GF-D8 (cell line): ENCODE results near the gene TAP1.
"Not testable (repeated sequence)": the region's sequence is repeated elsewhere in the genome, so short reads cannot be mapped to it uniquely, and the experiment has no call there.

ENCODE experiments used
- DNase-seq: peaks from one replicate; lab custom pipeline; 2025; lab: John Stamatoyannopoulos, UW

The TAP1 gene, protein sequence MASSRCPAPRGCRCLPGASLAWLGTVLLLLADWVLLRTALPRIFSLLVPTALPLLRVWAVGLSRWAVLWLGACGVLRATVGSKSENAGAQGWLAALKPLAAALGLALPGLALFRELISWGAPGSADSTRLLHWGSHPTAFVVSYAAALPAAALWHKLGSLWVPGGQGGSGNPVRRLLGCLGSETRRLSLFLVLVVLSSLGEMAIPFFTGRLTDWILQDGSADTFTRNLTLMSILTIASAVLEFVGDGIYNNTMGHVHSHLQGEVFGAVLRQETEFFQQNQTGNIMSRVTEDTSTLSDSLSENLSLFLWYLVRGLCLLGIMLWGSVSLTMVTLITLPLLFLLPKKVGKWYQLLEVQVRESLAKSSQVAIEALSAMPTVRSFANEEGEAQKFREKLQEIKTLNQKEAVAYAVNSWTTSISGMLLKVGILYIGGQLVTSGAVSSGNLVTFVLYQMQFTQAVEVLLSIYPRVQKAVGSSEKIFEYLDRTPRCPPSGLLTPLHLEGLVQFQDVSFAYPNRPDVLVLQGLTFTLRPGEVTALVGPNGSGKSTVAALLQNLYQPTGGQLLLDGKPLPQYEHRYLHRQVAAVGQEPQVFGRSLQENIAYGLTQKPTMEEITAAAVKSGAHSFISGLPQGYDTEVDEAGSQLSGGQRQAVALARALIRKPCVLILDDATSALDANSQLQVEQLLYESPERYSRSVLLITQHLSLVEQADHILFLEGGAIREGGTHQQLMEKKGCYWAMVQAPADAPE

DNA sequence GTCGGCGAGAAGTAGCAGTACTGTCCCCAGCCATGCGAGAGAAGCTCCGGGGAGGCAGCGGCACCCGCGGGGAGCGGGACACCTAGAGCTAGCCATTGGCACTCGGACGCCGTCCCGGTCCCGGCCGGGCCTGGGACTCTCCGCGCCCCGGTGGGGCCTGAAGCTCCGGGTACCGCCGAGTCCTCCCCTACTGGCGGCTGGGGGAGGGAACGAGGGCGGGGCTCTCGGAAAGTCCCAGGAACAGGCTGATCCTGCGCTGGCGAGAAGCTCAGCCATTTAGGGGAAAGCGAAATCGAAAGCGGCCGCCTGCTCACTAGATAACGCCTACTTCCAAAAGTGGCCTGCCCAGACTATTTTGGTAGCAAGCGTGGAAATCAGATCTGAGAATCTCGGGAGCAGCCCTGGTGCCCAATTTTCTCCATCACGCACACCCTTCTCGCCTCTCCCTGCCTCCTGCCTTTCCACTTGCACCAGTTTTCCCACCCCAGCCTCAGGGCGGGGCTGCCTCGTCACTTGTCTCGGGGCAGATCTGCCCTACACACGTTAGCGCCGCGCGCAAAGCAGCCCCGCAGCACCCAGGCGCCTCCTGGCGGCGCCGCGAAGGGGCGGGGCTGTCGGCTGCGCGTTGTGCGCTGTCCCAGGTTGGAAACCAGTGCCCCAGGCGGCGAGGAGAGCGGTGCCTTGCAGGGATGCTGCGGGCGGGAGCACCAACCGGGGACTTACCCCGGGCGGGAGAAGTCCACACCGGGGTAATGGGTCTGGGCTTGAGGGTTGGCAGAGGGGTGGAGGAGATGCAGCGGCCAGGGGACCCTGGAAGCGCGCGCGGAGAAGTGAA is at the start of gene TAP1, which contains the start of gene PSMB9:
Gene TAP1, minus strand, starts transcription at position 164 of the 835 bp plus-strand sequence. Its CDS starts 68 bp downstream, at position 96.
Gene PSMB9, plus strand, starts transcription at position 652 of the 835 bp plus-strand sequence. Its CDS starts 38 bp downstream, at position 690.
- peak; percentile 73 for DNase-seq

DNA sequence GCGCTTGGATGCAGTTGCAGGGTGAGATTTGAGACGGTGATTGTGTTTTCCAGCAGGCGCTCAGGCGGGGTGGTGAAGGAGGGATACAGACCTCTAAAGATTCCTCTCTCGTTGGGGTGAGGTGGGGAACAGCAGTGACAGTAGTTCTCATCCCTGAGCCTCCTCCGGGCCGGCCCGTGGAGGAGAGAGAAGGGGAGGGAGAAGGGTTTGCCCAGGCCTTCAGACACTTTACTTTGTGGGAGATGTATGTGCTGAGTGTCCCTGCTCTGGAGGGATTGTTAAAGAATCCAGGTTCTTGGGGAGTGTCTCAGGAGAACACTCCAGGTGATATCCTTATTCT is 41.5 kb upstream of the TAP1 start:
- no peak for DNase-seq

GRCh38 chr6:32894085-32895005 is 40.8 kb upstream of the TAP1 start:
- DNase-seq = peak; percentile 61

GRCh38 chr6:32890831-32891230 is 37.3 kb upstream of the TAP1 start:
- DNase-seq = no peak

- DNase-seq = no peak
These were observed 36.0 kb upstream of the TAP1 start for GRCh38 chr6:32889533-32889932.

- no peak for DNase-seq
These were observed 35.1 kb upstream of the TAP1 start for GRCh38 chr6:32888576-32888975.

GRCh38 chr6:32887616-32888015 is 34.1 kb upstream of the TAP1 start:
- no peak for DNase-seq

DNA sequence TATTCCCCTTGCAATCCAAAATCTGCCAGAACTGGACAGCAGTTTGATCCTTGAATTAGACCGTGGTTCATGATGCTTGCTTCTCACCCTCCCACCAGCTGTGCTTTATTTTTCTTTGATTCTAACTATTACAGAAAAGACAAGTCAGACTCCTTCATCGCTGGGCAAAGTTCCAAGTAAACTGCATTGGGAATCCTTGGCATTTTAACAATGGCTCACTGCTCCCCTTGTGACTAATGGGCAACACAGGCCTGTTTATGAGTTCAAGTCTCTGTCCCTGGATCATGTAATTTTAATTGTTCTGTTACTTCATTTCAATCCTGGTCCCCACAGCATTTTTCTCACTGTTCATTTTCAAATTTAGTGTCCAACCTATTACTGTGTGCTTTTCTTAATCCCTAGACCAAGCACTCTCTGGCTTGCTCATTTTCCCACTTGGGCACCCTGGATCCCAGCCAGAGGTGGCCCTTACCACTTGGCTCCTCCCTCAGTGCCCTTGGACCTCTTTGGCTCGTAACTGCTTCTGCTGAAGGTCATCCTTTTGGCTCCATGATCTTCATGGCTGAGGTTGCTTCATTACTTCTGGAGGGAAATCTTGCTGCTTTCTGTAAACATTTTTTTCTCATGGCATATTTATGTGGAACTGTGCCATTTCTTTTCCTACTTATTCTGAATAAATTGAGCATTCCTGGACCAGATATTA is 33.3 kb upstream of the TAP1 start:
- DNase-seq = no peak

DNA sequence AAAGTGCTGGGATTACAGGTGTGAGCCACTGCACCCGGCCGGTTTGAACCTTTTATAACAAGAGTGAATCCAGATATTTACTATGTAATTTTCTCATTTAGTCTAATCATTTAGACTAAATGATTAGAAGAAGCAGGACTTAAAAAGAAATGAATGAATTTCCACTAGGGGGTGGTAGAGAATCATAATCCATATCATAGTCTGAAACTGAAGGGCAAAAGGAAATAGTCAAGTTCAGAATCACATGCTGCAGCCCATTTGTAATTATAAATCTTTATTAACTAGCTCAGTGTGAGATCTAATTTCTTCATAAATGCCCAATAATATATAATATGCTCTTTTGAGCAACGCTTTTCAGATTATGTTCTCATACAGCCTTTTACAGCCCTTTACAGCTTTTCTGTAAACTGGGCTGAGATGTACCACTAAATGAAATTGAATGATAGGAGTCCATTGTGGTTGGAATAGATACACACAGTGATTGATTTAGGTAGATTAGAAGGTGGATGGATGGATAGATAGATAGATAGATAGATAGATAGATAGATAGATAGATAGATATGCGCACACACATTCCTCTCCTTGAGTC is 32.3 kb upstream of the TAP1 start:
- DNase-seq = peak; percentile 29

DNA sequence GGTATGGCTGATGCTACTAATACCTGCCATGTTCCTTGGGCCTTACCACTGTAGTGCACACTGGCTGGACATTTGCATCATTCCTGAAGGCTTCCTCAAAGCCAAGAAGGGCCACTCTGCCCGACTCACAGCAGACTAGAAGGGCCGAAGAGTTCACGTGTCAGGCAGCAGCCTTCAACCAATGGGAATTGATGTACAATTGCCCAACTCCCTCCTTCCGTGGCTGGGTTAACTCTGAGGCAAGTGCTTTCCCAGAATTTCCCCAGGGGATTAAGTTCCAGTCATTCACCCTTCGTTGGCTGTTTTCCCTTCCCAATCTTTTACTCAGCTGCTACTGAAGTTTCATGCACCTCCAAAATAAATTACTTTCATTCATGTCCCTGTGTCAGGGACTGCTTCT is 30.3 kb upstream of the TAP1 start:
- peak; percentile 36 for DNase-seq

GRCh38 chr6:32882879-32883250 is 29.4 kb upstream of the TAP1 start:
- no peak for DNase-seq

- DNase-seq = not testable (repeated sequence)
These were observed 27.5 kb upstream of the TAP1 start for GRCh38 chr6:32880962-32881361.

DNA sequence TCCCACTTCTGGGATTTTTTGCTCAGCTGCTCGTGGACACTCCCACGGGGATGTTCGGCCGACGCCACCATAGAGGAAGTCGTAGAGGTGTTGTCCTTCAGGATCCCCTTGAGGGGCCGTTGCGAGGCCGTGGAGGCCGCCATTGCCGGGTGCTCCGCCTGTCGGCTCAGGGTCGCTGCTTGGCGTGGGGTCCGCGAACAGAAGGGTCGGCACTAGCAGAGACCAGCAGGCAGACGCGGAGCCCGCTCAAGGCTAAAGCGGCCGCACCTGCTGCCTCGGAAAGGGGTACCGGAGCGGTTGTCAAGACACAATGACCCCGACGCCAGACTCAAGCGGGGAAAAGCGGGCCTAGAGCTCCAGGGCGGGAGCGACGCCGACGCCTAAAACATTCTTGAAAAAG is 26.2 kb upstream of the TAP1 start:
- no peak for DNase-seq

GRCh38 chr6:32876603-32877002 is 23.1 kb upstream of the TAP1 start:
- no peak for DNase-seq

DNA sequence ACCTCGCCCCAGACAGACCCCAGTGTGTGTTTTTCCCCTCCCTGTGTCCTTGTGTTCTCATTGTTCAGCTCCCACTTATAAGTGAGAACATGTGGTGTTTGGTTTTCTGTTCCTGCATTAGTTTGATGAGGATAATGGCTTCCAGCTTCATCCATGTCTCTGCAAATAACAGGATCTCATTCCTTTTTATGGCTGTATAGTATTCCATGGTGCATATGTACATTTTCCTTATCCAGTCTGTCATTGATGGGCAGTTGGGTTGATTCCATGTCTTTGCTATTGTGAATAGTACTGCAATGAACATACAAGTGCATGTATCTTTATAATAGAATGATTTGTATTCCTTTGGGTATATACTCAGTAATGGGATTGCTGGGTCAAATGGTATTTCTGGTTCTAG is 20.4 kb upstream of the TAP1 start:
- not testable (repeated sequence) for DNase-seq

GRCh38 chr6:32868257-32868788 is 14.8 kb upstream of the TAP1 start:
- peak; percentile 31 for DNase-seq

DNA sequence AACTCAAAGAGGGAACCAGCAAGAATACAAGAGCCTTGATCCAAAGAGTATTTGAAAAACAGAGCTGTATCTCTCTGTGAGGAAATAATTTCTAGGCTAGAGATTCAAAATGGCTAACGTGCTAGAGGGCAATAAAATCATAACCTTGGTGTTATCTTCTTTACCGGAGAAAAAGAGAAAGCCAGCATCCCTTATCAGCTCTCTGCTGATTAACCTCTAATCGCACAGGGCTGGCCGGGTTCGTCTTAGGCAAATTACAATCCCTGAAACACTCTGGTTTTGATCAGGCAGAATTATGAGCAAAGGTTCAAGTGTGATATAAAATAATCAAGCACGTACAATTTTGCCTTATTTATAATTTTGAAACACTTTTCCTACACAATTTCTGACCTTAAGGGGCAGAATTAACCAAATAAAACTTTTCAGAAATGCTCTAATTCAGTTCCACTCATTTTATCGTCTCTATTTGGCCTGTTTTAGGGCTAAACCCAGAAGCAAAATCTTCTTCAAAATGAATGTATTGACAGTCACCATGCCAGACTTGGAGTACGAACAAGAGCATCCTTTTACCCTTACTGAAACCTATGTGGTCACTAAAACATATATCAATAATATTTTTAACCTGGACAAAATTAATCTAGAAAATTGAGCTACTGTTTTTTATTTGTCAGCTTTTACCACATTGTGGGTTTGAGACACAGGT is 14.2 kb upstream of the TAP1 start:
- no peak for DNase-seq

- peak; percentile 30 for DNase-seq
These were observed 13.5 kb upstream of the TAP1 start for GRCh38 chr6:32867022-32867477.

DNA sequence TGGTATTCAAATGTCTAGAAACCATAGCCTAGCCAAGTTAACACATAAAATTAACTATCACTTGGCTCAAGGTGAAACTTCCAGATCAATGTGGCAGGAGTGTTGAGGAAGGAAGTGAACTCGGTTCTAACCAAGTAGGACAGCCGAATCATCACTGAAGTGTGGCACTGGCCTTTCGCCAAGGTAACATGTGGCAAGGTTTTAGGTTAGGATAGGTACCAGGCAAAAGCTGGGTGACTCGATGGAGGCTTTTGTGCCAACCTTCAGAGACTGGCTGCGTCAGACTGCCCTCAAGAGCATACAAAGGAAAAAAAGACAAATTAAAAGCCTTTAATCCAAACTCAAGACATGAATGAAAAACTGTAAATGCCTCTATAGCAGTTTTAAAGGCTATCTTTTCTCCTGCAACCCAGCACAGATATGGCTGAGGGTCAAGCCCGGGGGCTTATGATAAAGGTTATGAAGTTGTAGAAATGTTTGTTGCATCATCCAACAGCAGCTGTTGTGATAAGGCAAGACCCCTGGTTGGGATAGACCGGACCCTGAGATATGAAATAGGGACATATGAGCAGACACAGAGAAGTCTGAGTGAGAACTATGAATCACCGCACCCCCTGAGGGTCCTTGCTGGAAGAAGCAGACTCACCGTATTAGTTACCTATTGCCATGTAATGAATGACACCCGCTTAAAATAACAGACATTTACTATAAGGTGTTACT is 12.4 kb upstream of the TAP1 start:
- DNase-seq = no peak
